Keratinocyte (primary cell): ENCODE data around the gene ITGB5. TPM values are rescaled to one million over a fixed set of nuclear protein-coding genes. Genes with fewer than 3 reads are reported as not detected.

ENCODE experiments used
- DNase-seq: peaks from one replicate; pipeline ENCODE4 v3.0.0-alpha.2; 2011; ENCODE audit warnings: low read depth, missing footprints, low spot score
- FAIRE-seq: peaks from 2 replicates; lab custom pipeline; 2011; peaks lifted over from hg19 to GRCh38; lab: Jason Lieb, UNC
- H2AFZ ChIP-seq: 2 replicates; pipeline ENCODE4 v1.6.0; 2012; ENCODE audit warnings: low read length, control low read depth, inconsistent platforms; ENCODE audit not compliant: control insufficient read depth
- H3K27ac ChIP-seq: 2 replicates; pipeline ENCODE4 v1.5.1; 2011; ENCODE audit warnings: low read length; ENCODE audit not compliant: control insufficient read depth, insufficient read depth
- H3K27me3 ChIP-seq: 3 replicates; pipeline ENCODE4 v1.6.0; 2011; ENCODE audit warnings: low read length; ENCODE audit not compliant: control insufficient read depth, insufficient read depth; ENCODE audit errors: extremely low read depth
- H3K36me3 ChIP-seq, 2 experiments: 2 replicates in 1 of 2; 3 replicates in 1 of 2; pipeline ENCODE4 v1.5.1; 2011; ENCODE audit warnings: low read length in 2 of 2, mild to moderate bottlenecking in 1 of 2; ENCODE audit not compliant: control insufficient read depth in 2 of 2, insufficient read depth in 2 of 2; ENCODE audit errors: extremely low read depth in 1 of 2
- H3K4me1 ChIP-seq: 3 replicates; pipeline ENCODE4 v1.5.1; 2011; ENCODE audit warnings: low read length; ENCODE audit not compliant: control insufficient read depth, insufficient read depth; ENCODE audit errors: extremely low read depth
- H3K4me2 ChIP-seq: 3 replicates; pipeline ENCODE4 v1.6.0; 2011; ENCODE audit warnings: low read depth, low read length; ENCODE audit not compliant: control insufficient read depth, insufficient read depth; ENCODE audit errors: extremely low read depth
- H3K4me3 ChIP-seq, 3 experiments: fragments of 200-600 bp in 1 of 3; sonication (generic) in 1 of 3; 2 replicates in 2 of 3; 3 replicates in 1 of 3; pipeline ENCODE4 v1.5.1; 2011 to 2016; ENCODE audit warnings: low read length in 3 of 3, mild to moderate bottlenecking in 3 of 3, control low read depth in 2 of 3, inconsistent platforms in 1 of 3, low read depth in 1 of 3, mixed read lengths in 1 of 3, mixed run types in 1 of 3, moderate library complexity in 1 of 3; ENCODE audit not compliant: control insufficient read depth in 2 of 3, insufficient read depth in 2 of 3; ENCODE audit errors: extremely low read depth in 1 of 3
- H3K79me2 ChIP-seq: 2 replicates; pipeline ENCODE4 v1.6.0; 2012; ENCODE audit warnings: low read length; ENCODE audit not compliant: control insufficient read depth, insufficient read depth
- H3K9ac ChIP-seq: 3 replicates; pipeline ENCODE4 v1.6.0; 2011; ENCODE audit warnings: low read length; ENCODE audit not compliant: control insufficient read depth, insufficient read depth; ENCODE audit errors: extremely low read depth
- H3K9me1 ChIP-seq: 3 replicates; pipeline ENCODE4 v1.6.0; 2011; ENCODE audit warnings: low read length; ENCODE audit not compliant: control insufficient read depth, insufficient read depth; ENCODE audit errors: extremely low read depth
- H3K9me3 ChIP-seq: 2 replicates; pipeline ENCODE4 v1.5.1; 2012; ENCODE audit warnings: low read depth, low read length; ENCODE audit not compliant: control insufficient read depth
- H4K20me1 ChIP-seq: 3 replicates; pipeline ENCODE4 v1.6.0; 2011; ENCODE audit warnings: low read length; ENCODE audit not compliant: control insufficient read depth, insufficient read depth; ENCODE audit errors: extremely low read depth
- EZH2 ChIP-seq: IDR thresholded peaks from one replicate; pipeline ENCODE4 v1.6.1; 2012; ENCODE audit warnings: inconsistent platforms, mild to moderate bottlenecking, low read length, moderate library complexity
- dilution Hi-C: fragments of 300-500 bp; cut with MboI; formaldehyde crosslinking; loops from one replicate; pipeline ENCODE4 v1.7.0; 2020; ENCODE audit warnings: low sequenced_read_pairs; ENCODE audit not compliant: extremely low pct_ligation_motif_present
- polyA plus RNA-seq, 5 experiments: library from polyadenylated mRNA; depleted of rRNA in 3 of 5; stranded (reverse) in 3 of 5; stranded (forward) in 1 of 5; unstranded in 1 of 5; fragments of >200 nt; gene quantifications; 1 replicate in 1 of 5; 2 replicates in 3 of 5; 3 replicates in 1 of 5; pipeline versions ENCODE4 v1.2.1 to v1.2.3, GENCODE V29; 2011 to 2012; ENCODE audit warnings: missing spikeins in 2 of 5, low read depth in 1 of 5, low replicate concordance in 1 of 5
- TF ChIP-seq, protein P1 (sequence below), 3 experiments: IDR thresholded peaks in 1 of 3; conservative IDR thresholded peaks in 1 of 3; optimal IDR thresholded peaks in 1 of 3; 2 replicates in 2 of 3; 3 replicates in 1 of 3; pipeline versions ENCODE3 to v1.5.1; 2011; ENCODE audit warnings: low read length in 3 of 3, mild to moderate bottlenecking in 3 of 3, moderate library complexity in 2 of 3, control low read depth in 1 of 3, inconsistent platforms in 1 of 3; ENCODE audit not compliant: insufficient read depth in 2 of 3; ENCODE audit errors: extremely low read depth in 1 of 3

ITGB5 gene
- polyA plus RNA-seq, 1 donor (not counting 4 experiments of a cell fraction or from before 2014, with no cell fraction given), result 136 TPM

DNA sequence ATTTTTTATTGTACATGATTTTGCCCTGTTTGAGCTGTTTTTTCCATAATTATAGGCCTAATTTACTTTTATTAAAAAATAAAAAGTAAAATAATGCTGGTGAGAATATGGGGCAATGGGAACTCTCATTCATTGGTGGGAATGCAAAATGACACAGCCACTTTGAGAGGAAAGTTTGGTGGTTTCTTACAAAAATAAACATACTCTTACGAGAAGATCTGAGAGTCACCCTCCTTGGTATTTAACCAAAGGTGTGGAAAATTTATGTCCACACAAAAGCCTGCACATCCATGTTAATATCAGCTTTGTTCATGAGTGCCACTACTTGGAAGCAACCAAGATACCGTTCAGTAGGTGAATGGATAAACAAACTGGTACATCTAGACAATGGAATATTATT, 37.6 kb upstream of the ITGB5 start:
- no peaks in the 10 kb centered on the region for H3K9me1 ChIP-seq
- no peak overlapping the region for H3K27ac ChIP-seq
- TF ChIP-seq EZH2, result no peak
- H4K20me1 ChIP-seq, result no peaks in the 10 kb centered on the region
- FAIRE-seq (peak; percentile 5), DNase-seq (no peak)
- no peak overlapping the region for H3K9ac ChIP-seq
- no peak overlapping the region for H3K4me3 ChIP-seq
- H3K4me2 ChIP-seq, result no peak overlapping the region
- H3K4me1 ChIP-seq, result no peaks in the 10 kb centered on the region
- no peaks in the 10 kb centered on the region for H3K36me3 ChIP-seq
- no peaks in the 10 kb centered on the region for H3K79me2 ChIP-seq
- dilution Hi-C loops, result no loop called here
- H3K27me3 ChIP-seq, result peaks cover 4% of the 10 kb centered on the region
- H2AFZ ChIP-seq, result no peak overlapping the region
- H3K9me3 ChIP-seq, result no peaks in the 10 kb centered on the region

DNA sequence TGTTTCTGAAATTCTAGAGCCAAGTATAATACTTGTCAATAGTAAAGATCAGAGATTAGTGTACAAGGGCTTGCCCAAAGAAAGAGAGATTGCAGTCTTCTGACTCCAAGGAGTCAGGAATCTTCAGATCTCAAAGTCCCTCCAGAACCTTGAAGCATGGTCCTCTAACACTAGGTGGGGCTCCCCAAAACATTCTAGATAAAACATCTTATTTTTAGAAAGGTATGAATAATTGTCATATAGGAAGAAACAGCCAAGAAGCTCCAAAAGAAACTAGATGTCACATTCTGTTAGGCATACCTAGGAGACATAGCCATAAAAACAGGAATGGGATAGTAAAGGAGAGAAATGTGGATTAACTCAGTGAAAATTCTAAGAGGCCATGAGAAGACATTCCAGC, 36.7 kb upstream of the ITGB5 start:
- no peak for TF ChIP-seq EZH2
- TF ChIP-seq, protein P1, sequence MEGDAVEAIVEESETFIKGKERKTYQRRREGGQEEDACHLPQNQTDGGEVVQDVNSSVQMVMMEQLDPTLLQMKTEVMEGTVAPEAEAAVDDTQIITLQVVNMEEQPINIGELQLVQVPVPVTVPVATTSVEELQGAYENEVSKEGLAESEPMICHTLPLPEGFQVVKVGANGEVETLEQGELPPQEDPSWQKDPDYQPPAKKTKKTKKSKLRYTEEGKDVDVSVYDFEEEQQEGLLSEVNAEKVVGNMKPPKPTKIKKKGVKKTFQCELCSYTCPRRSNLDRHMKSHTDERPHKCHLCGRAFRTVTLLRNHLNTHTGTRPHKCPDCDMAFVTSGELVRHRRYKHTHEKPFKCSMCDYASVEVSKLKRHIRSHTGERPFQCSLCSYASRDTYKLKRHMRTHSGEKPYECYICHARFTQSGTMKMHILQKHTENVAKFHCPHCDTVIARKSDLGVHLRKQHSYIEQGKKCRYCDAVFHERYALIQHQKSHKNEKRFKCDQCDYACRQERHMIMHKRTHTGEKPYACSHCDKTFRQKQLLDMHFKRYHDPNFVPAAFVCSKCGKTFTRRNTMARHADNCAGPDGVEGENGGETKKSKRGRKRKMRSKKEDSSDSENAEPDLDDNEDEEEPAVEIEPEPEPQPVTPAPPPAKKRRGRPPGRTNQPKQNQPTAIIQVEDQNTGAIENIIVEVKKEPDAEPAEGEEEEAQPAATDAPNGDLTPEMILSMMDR (optimal IDR thresholded peaks at IDR 0.05 in 1 of 3, IDR thresholded peaks at IDR 0.05 in 1 of 3, conservative IDR thresholded peaks at IDR 0.05 in 1 of 3; ENCODE audit: extremely low read depth in 1 of 3, insufficient read depth in 2 of 3, low read length in 3 of 3), result peak in 1 of 3 experiments; percentile 25
- no peak for FAIRE-seq
- Histone ChIP-seq H2AFZ (no peak overlapping the region), H3K36me3 (no peaks in the 10 kb centered on the region), H3K9ac (no peak overlapping the region), H4K20me1 (no peaks in the 10 kb centered on the region), H3K4me2 (no peak overlapping the region), H3K9me3 (no peaks in the 10 kb centered on the region), H3K9me1 (no peaks in the 10 kb centered on the region), H3K4me3 (no peak overlapping the region), H3K27ac (no peak overlapping the region), H3K79me2 (no peaks in the 10 kb centered on the region), H3K27me3 (peaks cover 4% of the 10 kb centered on the region), H3K4me1 (no peaks in the 10 kb centered on the region)
- DNase-seq, result no peak
- dilution Hi-C loops, result no loop called here

DNA sequence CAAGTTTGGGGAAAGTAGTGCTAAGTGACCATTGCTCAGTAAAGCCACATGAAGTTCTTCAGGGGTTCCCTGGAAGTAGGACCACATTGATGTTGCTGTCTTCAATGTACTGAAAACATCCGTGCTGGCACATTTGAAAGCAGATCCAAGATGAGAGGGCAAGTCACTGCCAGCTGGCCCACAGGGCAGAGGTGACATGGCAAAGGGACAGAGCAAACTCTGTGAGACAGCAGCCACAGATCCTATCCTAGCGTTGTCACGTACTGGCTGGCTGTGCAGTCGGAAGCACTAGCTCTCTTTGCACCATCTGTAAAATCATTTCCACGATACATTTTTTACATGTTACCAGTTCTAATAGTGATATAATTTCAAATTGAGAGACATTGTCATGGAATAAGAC, 33.6 kb upstream of the ITGB5 start:
- Histone ChIP-seq H3K4me3 (no peak overlapping the region), H3K27me3 (peaks cover 4% of the 10 kb centered on the region), H3K27ac (no peak overlapping the region), H3K4me1 (no peaks in the 10 kb centered on the region), H3K79me2 (no peaks in the 10 kb centered on the region), H3K4me2 (no peak overlapping the region), H2AFZ (no peak overlapping the region), H3K36me3 (no peaks in the 10 kb centered on the region), H3K9ac (no peak overlapping the region), H4K20me1 (no peaks in the 10 kb centered on the region), H3K9me3 (no peaks in the 10 kb centered on the region), H3K9me1 (no peaks in the 10 kb centered on the region)
- dilution Hi-C loops, result no loop called here
- FAIRE-seq (no peak), DNase-seq (no peak)
- TF ChIP-seq EZH2, result no peak
- TF ChIP-seq, protein P1 (optimal IDR thresholded peaks at IDR 0.05 in 1 of 3, IDR thresholded peaks at IDR 0.05 in 1 of 3, conservative IDR thresholded peaks at IDR 0.05 in 1 of 3; ENCODE audit: extremely low read depth in 1 of 3, insufficient read depth in 2 of 3, low read length in 3 of 3), result no peak
